ENCODE data around the gene STRBP.

Gene STRBP

GRCh38 chr9:123129423-123129822, 139.0 kb downstream of the STRBP start:
- DNase-seq (ENCODE audit: low read depth in 2 of 2): no peak

- DNase-seq (ENCODE audit: low read depth in 2 of 2): no peak
These were observed 139.8 kb downstream of the STRBP start for GRCh38 chr9:123128591-123128990.

GRCh38 chr9:123127512-123128075, 140.8 kb downstream of the STRBP start:
- no peak for DNase-seq (ENCODE audit: low read depth in 2 of 2)

GRCh38 chr9:123121457-123121856, 146.9 kb downstream of the STRBP start:
- DNase-seq (ENCODE audit: low read depth in 2 of 2): no peak

GRCh38 chr9:123120953-123121352, 147.4 kb downstream of the STRBP start:
- no peak for DNase-seq (ENCODE audit: low read depth in 2 of 2)

- DNase-seq (ENCODE audit: low read depth in 2 of 2): no peak
These were observed 148.3 kb downstream of the STRBP start for GRCh38 chr9:123120131-123120530.

GRCh38 chr9:123119566-123119965, 148.8 kb downstream of the STRBP start:
- no peak for DNase-seq (ENCODE audit: low read depth in 2 of 2)

- no peak for DNase-seq (ENCODE audit: low read depth in 2 of 2)
These were observed 152.3 kb downstream of the STRBP start for GRCh38 chr9:123116036-123116435.

- DNase-seq (ENCODE audit: low read depth in 2 of 2): no peak
These were observed 153.1 kb downstream of the STRBP start for GRCh38 chr9:123115146-123115913.

GRCh38 chr9:123113185-123113584, 155.2 kb downstream of the STRBP start:
- no peak for DNase-seq (ENCODE audit: low read depth in 2 of 2)

GRCh38 chr9:123112015-123112975, 156.1 kb downstream of the STRBP start:
- no peak for DNase-seq (ENCODE audit: low read depth in 2 of 2)

GRCh38 chr9:123111427-123112014, 156.9 kb downstream of the STRBP start:
- DNase-seq (ENCODE audit: low read depth in 2 of 2): no peak

GRCh38 chr9:123109540-123110279, 158.7 kb downstream of the STRBP start:
- no peak for DNase-seq (ENCODE audit: low read depth in 2 of 2)

- no peak for DNase-seq (ENCODE audit: low read depth in 2 of 2)
These were observed 159.4 kb downstream of the STRBP start for GRCh38 chr9:123108976-123109375.

GRCh38 chr9:123107639-123108285, 160.6 kb downstream of the STRBP start:
- no peak for DNase-seq (ENCODE audit: low read depth in 2 of 2)

- no peak for DNase-seq (ENCODE audit: low read depth in 2 of 2)
These were observed 162.9 kb downstream of the STRBP start for GRCh38 chr9:123105490-123105889.

GRCh38 chr9:123104807-123105206, 163.6 kb downstream of the STRBP start:
- no peak for DNase-seq (ENCODE audit: low read depth in 2 of 2)

GRCh38 chr9:123102375-123103113, 165.8 kb downstream of the STRBP start:
- no peak for DNase-seq (ENCODE audit: low read depth in 2 of 2)

GRCh38 chr9:123099548-123099947, 168.8 kb downstream of the STRBP start:
- no peak for DNase-seq (ENCODE audit: low read depth in 2 of 2)

- DNase-seq (ENCODE audit: low read depth in 2 of 2): no peak
These were observed 169.3 kb downstream of the STRBP start for GRCh38 chr9:123099042-123099441.

Measured in activated CD8-positive, alpha-beta memory T cell treated with anti-CD3 and anti-CD28 coated beads for 4 hours (primary cell).